AG04449 (cell line): ENCODE measurements around the gene SAP30BP.

ENCODE experiments used
- CTCF ChIA-PET: fragments of 350-600 bp; formaldehyde crosslinking; extraction: SDS; loops from one replicate; lab custom pipeline; 2021; ENCODE audit warnings: antibody characterized with exemption; lab: Yijun Ruan, JAX
- POLR2A ChIA-PET: fragments of 400-600, 350-600 bp; formaldehyde crosslinking; extraction: SDS; loops from one replicate; lab custom pipeline; 2020; ENCODE audit warnings: antibody characterized with exemption, inconsistent platforms; lab: Yijun Ruan, JAX
- DNase-seq: peaks from one replicate; pipeline ENCODE4 v3.0.0-alpha.2; 2010; ENCODE audit warnings: low read depth, low spot score
- H3K4me3 ChIP-seq: 2 replicates; pipeline ENCODE4 v1.5.1; 2011; ENCODE audit warnings: low read depth, mild to moderate bottlenecking, control low read depth, low read length
- CTCF ChIP-seq: IDR thresholded peaks from one replicate; pipeline ENCODE4 v1.5.1; 2011; ENCODE audit warnings: mild to moderate bottlenecking, moderate library complexity, low read length, control low read depth, inconsistent platforms; ENCODE audit not compliant: insufficient read depth; ENCODE audit errors: missing control alignments

The SAP30BP gene

GRCh38 chr17:75622771-75623273 is 44.3 kb upstream of the SAP30BP start:
- no peak for DNase-seq
- no peak for TF ChIP-seq CTCF
- POLR2A ChIA-PET = interaction anchor here (0.6 to 1.0 kb wide), 2 partner anchors 10 to 70 kb away, joined by 3 read pairs; partner anchors contain the start of gene SMIM5
- no peak overlapping the region for H3K4me3 ChIP-seq
- CTCF ChIA-PET = interaction anchor here (19.8 to 28.7 kb wide), 3 partner anchors 11 to 133 kb away, joined by 357 to 1427 read pairs (median 746); partner anchors contain the start of genes GALK1 and SMIM5

DNA sequence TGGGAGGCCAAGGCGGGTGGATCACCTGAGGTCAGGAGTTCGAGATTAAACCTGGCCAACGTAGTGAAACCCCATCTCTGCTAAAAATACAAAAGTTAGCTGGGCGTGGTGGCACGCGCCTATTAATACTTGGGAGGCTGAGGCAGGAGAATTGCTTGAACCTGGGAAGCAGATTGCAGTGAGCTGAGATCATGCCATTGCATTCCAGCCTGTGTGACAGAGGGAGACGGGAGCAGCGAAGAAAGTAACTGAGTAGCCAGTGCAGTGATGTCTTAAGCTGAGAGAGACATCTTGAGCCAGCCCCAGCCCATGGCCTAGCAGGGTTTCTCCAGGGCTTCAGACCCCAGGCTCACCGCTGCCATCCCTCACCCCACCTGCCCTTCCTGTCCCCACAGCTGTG is 43.8 kb upstream of the SAP30BP start:
- POLR2A ChIA-PET = interaction anchor here (1.0 kb wide), 1 partner anchor 9 kb away, joined by 3 read pairs; the partner anchor contains the start of gene SMIM5

DNA sequence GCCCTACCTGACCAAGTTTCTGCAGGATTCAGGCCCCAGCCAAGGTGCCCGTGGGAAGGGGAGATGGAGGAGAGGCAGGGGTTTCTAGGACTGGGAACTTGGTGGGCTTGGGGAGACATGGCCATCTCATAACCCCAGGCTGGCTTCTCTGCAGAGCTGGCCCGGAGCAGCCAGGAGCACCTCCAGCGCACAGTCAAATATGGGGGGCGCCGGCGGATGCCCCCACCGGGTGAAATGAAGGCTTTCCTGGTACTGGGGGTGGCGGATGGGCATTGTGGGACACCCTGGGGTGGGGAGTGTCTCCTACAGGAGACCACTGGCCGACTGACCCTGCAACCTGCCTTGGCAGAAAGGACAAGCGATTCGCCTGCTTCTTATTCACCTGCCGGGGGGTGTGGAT is 43.1 kb upstream of the SAP30BP start:
- ChIA-PET CTCF (interaction anchor here (0.8 to 28.7 kb wide), 7 partner anchors 10 to 194 kb away, joined by 3 to 1427 read pairs (median 7); partner anchors contain the start of genes GALK1 and SMIM5), POLR2A (interaction anchor here (1.0 kb wide), 1 partner anchor 9 kb away, joined by 3 read pairs; the partner anchor contains the start of gene SMIM5)
- TF ChIP-seq CTCF = no peak
- no peak for DNase-seq
- no peak overlapping the region for H3K4me3 ChIP-seq

More for the DNA sequence above, 43.8 kb upstream of the SAP30BP start:
- H3K4me3 ChIP-seq = no peak overlapping the region
- no peak for TF ChIP-seq CTCF
- CTCF ChIA-PET = interaction anchor here (2.2 to 28.7 kb wide), 4 partner anchors 10 to 194 kb away, joined by 5 to 1427 read pairs (median 552); partner anchors contain the start of genes GALK1 and SMIM5
- no peak for DNase-seq

GRCh38 chr17:75624714-75625345 is 42.3 kb upstream of the SAP30BP start:
- TF ChIP-seq CTCF = no peak
- CTCF ChIA-PET = interaction anchor here (0.7 to 28.7 kb wide), 16 partner anchors 8 to 195 kb away, joined by 3 to 1427 read pairs (median 4); partner anchors contain the start of genes GALK1 and SMIM5
- no peak for DNase-seq
- no peak overlapping the region for H3K4me3 ChIP-seq
- POLR2A ChIA-PET = interaction anchor here (1.1 kb wide), 1 partner anchor 8 kb away, joined by 4 read pairs; the partner anchor contains the start of gene SMIM5

DNA sequence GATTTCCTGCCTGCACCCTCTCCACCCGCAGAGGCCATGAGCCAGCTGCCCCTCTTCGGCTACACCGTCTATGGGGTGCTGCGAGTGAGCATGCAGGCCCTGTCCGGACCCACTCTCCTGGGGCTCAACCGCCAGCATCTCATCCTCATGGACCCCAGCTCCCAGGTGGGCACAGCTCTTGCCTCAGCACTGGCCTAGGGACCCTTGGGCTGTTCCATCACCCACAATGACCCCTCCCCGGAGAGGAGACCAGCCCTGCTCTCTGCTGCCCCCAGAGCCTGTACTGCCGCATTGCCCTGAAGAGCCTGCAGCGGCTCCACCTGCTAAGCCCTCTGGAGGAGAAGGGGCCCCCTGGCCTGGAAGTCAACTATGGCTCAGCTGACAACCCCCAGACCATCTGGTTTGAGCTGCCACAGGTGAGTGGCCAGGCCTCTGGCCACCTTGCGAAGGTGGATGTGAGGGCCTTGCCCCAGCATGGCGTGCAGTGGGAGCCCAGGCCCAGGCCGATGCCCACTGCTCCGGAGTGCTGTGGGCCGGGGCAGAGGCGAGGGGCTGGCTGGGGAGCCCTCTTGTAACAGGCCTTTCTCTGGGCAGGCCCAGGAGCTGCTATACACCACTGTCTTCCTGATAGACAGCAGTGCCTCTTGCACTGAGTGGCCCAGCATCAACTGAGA is 41.2 kb upstream of the SAP30BP start:
- no peak for DNase-seq
- POLR2A ChIA-PET = no interaction called here
- CTCF ChIA-PET = interaction anchor here (0.6 to 28.7 kb wide), 16 partner anchors 8 to 129 kb away, joined by 3 to 1427 read pairs (median 4); partner anchors contain the start of genes GALK1 and SMIM5
- no peak overlapping the region for H3K4me3 ChIP-seq
- peak; percentile 71 for TF ChIP-seq CTCF
